ENCODE data around the gene PRSS2. TPM values are rescaled to one million over a fixed set of nuclear protein-coding genes. Genes with fewer than 3 reads are reported as not detected.

The PRSS2 gene
- total and polyA plus RNA-seq, 4 donors: not detected

DNA sequence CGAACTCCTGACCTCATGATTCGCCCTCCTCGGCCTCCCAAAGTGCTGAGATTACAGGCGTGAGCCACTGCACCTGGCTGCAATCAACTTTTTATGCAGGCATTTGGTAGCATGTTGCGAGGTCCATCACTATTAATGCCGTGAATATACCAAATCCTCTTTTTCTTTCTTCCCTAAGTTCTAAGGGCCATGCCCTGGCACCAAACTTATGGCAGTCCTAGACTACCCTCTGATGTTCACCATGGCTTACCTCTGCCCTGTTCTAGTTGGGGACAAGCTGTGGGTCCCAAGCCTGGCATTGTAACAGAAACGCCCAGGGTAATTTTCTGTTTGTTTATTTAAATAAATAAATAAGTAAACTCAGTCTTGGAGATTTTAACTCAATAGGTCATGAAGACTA, 13.3 kb downstream of the PRSS2 start:
- Histone ChIP-seq H3K9me3 (ENCODE audit: control insufficient read depth, insufficient read depth, low read length) (no peaks in the 10 kb centered on the region), H3K4me3 (ENCODE audit: low read depth, low read length) (no peak overlapping the region), H3K27ac (ENCODE audit: low read depth, low read length) (no peak overlapping the region), H3K4me1 (ENCODE audit: control insufficient read depth, insufficient read depth, low read length) (peaks cover 5% of the 10 kb centered on the region), H3K27me3 (ENCODE audit: control insufficient read depth, insufficient read depth, low read length) (no peaks in the 10 kb centered on the region), H3K36me3 (ENCODE audit: control insufficient read depth, insufficient read depth, low read length) (no peaks in the 10 kb centered on the region)
- no peak for DNase-seq (ENCODE audit: low read depth in 4 of 6, low spot score in 6 of 6)
- 88% methylated on average over 6 of the region's 7 CpGs for WGBS (ENCODE audit: insufficient coverage)

DNA sequence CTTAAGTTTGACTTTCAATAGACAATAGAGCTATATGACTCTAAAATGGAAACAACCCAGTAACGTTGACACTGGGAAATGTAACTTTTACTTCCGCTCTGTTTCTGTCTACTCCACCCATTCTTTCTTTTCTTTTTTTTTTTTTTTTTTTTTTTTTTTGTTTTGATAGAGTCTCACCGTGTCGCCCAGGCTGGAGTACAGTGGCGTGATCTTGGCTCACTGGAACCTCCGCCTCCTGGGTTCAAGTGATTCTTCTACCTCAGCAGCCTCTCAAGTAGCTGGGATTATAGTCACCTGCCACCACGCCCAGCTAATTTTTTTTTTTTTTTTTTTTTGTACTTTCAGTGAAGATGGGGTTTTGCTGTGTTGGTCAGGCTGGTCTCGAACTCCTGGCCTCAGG, 13.9 kb downstream of the PRSS2 start:
- Histone ChIP-seq H3K4me1 (ENCODE audit: control insufficient read depth, insufficient read depth, low read length) (peaks cover 5% of the 10 kb centered on the region), H3K36me3 (ENCODE audit: control insufficient read depth, insufficient read depth, low read length) (no peaks in the 10 kb centered on the region), H3K27ac (ENCODE audit: low read depth, low read length) (no peak overlapping the region), H3K9me3 (ENCODE audit: control insufficient read depth, insufficient read depth, low read length) (no peaks in the 10 kb centered on the region), H3K27me3 (ENCODE audit: control insufficient read depth, insufficient read depth, low read length) (no peaks in the 10 kb centered on the region), H3K4me3 (ENCODE audit: low read depth, low read length) (no peak overlapping the region)
- DNase-seq (ENCODE audit: low read depth in 4 of 6, low spot score in 6 of 6): no peak
- no CpG with 5 or more reads among the region's 8 CpGs for WGBS (ENCODE audit: insufficient coverage)

DNA sequence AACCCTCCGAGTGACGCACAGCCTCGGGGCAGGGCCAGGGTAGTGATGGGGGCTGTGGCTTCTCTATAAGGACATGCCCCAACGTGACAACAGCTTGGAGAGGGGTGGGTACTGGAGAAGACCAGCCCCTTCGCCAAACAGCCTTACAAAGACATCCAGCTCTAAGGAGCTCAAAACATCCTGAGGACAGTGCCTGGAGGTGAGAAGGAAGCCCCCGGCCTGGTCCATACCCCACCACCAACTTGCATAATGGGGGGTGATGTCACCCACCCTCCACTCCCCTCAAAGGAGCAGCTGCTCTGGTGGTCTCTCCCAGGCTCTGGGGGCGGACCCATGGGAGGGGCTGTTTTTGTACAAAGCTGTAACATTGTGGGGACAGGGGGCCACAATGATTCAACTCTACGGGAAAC, 15.1 kb downstream of the PRSS2 start:
- no peak for DNase-seq (ENCODE audit: low read depth in 4 of 6, low spot score in 6 of 6)
- no peaks in the 10 kb centered on the region for H3K27me3 ChIP-seq (ENCODE audit: control insufficient read depth, insufficient read depth, low read length)
- no peaks in the 10 kb centered on the region for H3K9me3 ChIP-seq (ENCODE audit: control insufficient read depth, insufficient read depth, low read length)
- H3K36me3 ChIP-seq (ENCODE audit: control insufficient read depth, insufficient read depth, low read length): no peaks in the 10 kb centered on the region
- H3K27ac ChIP-seq (ENCODE audit: low read depth, low read length): no peak overlapping the region
- WGBS (ENCODE audit: insufficient coverage): 50% methylated on average over 1 of the region's 8 CpGs
- H3K4me3 ChIP-seq (ENCODE audit: low read depth, low read length): no peak overlapping the region
- peaks cover 5% of the 10 kb centered on the region for H3K4me1 ChIP-seq (ENCODE audit: control insufficient read depth, insufficient read depth, low read length)

DNA sequence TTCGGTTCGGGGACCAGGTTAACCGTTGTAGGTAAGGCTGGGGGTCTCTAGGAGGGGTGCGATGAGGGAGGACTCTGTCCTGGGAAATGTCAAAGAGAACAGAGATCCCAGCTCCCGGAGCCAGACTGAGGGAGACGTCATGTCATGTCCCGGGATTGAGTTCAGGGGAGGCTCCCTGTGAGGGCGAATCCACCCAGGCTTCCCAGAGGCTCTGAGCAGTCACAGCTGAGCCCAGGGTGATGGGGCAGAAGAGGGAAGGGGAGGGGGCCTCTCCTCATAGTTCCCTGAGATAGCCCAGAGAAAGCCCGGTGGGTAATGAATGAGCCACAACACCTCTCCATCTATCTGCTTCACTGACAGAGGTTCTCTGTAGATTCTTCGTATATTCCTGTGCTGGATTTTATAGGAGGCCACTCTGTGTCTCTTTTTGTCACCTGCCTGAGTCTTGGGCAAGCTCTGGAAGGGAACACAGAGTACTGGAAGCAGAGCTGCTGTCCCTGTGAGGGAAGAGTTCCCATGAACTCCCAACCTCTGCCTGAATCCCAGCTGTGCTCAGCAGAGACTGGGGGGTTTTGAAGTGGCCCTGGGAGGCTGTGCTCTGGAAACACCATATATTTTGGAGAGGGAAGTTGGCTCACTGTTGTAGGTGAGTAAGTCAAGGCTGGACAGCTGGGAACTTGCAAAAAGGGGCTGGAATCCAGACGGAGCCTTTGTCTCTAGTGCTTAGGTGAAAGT, 16.4 kb downstream of the PRSS2 start:
- WGBS (ENCODE audit: insufficient coverage): 90% methylated on average over 8 of the region's 11 CpGs
- Histone ChIP-seq H3K36me3 (ENCODE audit: control insufficient read depth, insufficient read depth, low read length) (no peaks in the 10 kb centered on the region), H3K4me3 (ENCODE audit: low read depth, low read length) (no peak overlapping the region), H3K27me3 (ENCODE audit: control insufficient read depth, insufficient read depth, low read length) (no peaks in the 10 kb centered on the region), H3K27ac (ENCODE audit: low read depth, low read length) (no peak overlapping the region), H3K4me1 (ENCODE audit: control insufficient read depth, insufficient read depth, low read length) (peaks cover 5% of the 10 kb centered on the region), H3K9me3 (ENCODE audit: control insufficient read depth, insufficient read depth, low read length) (no peaks in the 10 kb centered on the region)
- DNase-seq (ENCODE audit: low read depth in 4 of 6, low spot score in 6 of 6): no peak

DNA sequence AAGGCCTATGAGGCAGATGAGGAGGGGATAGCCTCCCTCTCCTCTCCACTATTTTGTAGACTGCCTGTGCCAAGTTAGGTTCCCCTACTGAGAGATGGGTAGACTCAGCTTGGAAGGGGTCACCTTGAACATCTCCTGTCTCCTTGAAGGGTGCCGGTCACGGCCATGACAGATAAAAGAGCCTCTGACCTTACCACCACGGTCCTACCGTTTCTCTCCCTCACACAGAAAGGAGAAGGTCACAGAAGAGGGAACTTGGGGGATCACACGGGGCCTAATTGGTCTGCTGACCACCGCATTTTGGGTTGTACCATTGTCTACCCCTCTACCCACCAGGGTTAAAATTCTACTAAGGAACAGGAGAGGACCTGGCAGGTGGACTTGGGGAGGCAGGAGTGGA, 17.0 kb downstream of the PRSS2 start:
- Histone ChIP-seq H3K4me3 (ENCODE audit: low read depth, low read length) (no peak overlapping the region), H3K36me3 (ENCODE audit: control insufficient read depth, insufficient read depth, low read length) (no peaks in the 10 kb centered on the region), H3K27me3 (ENCODE audit: control insufficient read depth, insufficient read depth, low read length) (no peaks in the 10 kb centered on the region), H3K27ac (ENCODE audit: low read depth, low read length) (no peak overlapping the region), H3K9me3 (ENCODE audit: control insufficient read depth, insufficient read depth, low read length) (no peaks in the 10 kb centered on the region), H3K4me1 (ENCODE audit: control insufficient read depth, insufficient read depth, low read length) (peaks cover 5% of the 10 kb centered on the region)
- DNase-seq (ENCODE audit: low read depth in 4 of 6, low spot score in 6 of 6): no peak
- 83% methylated on average over 1 of the region's 6 CpGs for WGBS (ENCODE audit: insufficient coverage)

DNA sequence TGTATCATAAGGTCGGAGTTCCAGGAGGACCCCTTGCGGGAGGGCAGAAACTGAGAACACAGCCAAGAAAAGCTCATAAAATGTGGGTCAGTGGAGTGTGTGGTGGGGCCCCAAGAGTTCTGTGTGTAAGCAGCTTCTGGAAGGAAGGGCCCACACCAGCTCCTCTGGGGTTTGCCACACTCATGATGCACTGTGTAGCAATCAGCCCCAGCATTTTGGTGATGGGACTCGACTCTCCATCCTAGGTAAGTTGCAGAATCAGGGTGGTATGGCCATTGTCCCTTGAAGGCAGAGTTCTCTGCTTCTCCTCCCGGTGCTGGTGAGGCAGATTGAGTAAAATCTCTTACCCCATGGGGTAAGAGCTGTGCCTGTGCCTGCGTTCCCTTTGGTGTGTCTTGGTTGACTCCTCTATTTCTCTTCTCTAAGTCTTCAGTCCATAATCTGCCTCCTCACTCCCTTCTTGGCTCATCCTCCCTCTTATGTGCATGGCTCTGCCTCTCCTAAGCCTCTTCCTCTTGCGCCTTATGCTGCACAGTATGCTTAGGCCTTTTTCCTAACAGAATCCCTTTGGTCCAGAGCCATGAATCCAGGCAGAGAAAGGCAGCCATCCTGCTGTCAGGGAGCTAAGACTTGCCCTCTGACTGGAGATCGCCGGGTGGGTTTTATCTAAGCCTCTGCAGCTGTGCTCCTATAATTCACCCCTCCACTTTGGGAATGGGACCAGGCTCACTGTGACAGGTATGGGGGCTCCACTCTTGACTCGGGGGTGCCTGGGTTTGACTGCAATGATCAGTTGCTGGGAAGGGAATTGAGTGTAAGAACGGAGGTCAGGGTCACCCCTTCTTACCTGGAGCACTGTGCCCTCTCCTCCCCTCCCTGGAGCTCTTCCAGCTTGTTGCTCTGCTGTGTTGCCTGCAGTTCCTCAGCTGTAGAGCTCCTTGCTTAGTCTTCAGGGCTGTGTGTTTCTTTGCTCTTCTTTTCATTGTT, 17.8 kb downstream of the PRSS2 start:
- no peaks in the 10 kb centered on the region for H3K9me3 ChIP-seq (ENCODE audit: control insufficient read depth, insufficient read depth, low read length)
- no peak overlapping the region for H3K4me3 ChIP-seq (ENCODE audit: low read depth, low read length)
- H3K4me1 ChIP-seq (ENCODE audit: control insufficient read depth, insufficient read depth, low read length): no peaks in the 10 kb centered on the region
- DNase-seq (ENCODE audit: low read depth in 4 of 6, low spot score in 6 of 6): peak in 1 of 6 donors; percentile 81
- H3K27ac ChIP-seq (ENCODE audit: low read depth, low read length): no peak overlapping the region
- 90% methylated on average over 9 of the region's 10 CpGs for WGBS (ENCODE audit: insufficient coverage)
- H3K27me3 ChIP-seq (ENCODE audit: control insufficient read depth, insufficient read depth, low read length): no peaks in the 10 kb centered on the region
- no peaks in the 10 kb centered on the region for H3K36me3 ChIP-seq (ENCODE audit: control insufficient read depth, insufficient read depth, low read length)

DNA sequence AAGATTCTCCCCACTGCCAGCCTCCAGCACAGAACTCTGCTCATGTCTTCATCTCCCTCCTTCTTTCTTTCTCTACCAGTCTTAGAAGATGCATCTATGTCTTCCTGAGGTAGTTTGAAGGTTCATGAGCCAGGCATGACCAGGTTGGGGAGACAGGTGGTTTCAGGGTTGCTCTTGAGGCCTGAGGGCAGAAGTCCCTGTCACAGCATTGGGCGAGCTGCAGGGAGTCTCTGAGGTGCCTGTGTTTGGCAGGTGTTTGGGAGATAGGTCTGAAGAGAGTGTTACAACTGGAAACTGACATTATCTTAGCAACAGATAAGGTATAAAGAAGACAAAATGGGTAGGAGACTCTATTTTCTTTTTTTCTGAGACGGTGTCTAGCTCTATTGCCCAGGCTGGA, 18.7 kb downstream of the PRSS2 start:
- H3K36me3 ChIP-seq (ENCODE audit: control insufficient read depth, insufficient read depth, low read length): no peaks in the 10 kb centered on the region

DNA sequence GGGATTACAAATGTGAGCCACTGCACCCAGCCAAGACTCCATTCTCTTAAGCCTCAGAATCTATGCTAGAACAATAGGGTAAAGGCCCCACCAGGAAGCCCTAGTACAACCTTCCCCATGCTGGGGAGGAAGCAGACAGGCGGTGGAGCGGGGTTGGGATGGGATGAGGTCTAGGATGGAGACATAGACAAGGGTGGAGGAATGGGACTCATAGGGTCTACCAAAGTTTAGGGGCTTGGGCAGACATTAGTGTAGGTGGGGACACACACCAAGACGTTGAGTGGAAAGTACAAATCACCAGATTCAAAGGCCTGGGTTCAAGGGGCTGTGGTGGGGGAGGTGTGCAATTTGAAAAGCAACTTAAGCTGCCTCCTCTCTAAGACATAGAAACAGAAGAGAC, 19.3 kb downstream of the PRSS2 start:
- Histone ChIP-seq H3K27ac (ENCODE audit: low read depth, low read length) (no peak overlapping the region), H3K4me1 (ENCODE audit: control insufficient read depth, insufficient read depth, low read length) (no peaks in the 10 kb centered on the region), H3K9me3 (ENCODE audit: control insufficient read depth, insufficient read depth, low read length) (no peaks in the 10 kb centered on the region), H3K27me3 (ENCODE audit: control insufficient read depth, insufficient read depth, low read length) (peaks cover 2% of the 10 kb centered on the region), H3K4me3 (ENCODE audit: low read depth, low read length) (no peak overlapping the region), H3K36me3 (ENCODE audit: control insufficient read depth, insufficient read depth, low read length) (no peaks in the 10 kb centered on the region)
- 100% methylated on average over 2 of the region's 3 CpGs for WGBS (ENCODE audit: insufficient coverage)
- no peak for DNase-seq (ENCODE audit: low read depth in 4 of 6, low spot score in 6 of 6)

More for the DNA sequence above, 18.7 kb downstream of the PRSS2 start:
- Histone ChIP-seq H3K4me3 (ENCODE audit: low read depth, low read length) (no peak overlapping the region), H3K27ac (ENCODE audit: low read depth, low read length) (no peak overlapping the region), H3K4me1 (ENCODE audit: control insufficient read depth, insufficient read depth, low read length) (no peaks in the 10 kb centered on the region), H3K9me3 (ENCODE audit: control insufficient read depth, insufficient read depth, low read length) (no peaks in the 10 kb centered on the region), H3K27me3 (ENCODE audit: control insufficient read depth, insufficient read depth, low read length) (peaks cover 2% of the 10 kb centered on the region)
- WGBS (ENCODE audit: insufficient coverage): 87% methylated on average over 2 of the region's 2 CpGs
- no peak for DNase-seq (ENCODE audit: low read depth in 4 of 6, low spot score in 6 of 6)

DNA sequence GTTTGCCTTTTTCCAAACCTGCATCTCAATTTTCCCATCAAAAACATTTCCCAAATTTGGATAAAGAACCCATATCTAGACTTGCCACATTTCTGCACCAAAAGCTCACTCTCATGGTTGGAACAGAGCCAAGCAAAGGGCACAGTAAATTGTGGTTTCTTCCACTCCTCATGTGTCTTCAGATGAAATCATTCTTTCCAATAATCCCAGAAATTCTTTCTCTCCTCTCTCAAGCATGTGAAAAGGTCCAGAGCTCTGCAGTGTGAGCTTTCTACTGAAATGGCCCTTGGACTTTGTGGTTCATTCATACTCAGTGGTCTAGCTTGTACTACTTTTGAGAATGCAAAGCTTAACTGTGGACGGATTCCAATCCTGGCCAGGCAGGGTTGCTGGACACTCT, 19.8 kb downstream of the PRSS2 start:
- 88% methylated on average over 1 of the region's 1 CpG for WGBS (ENCODE audit: insufficient coverage)
- no peak for DNase-seq (ENCODE audit: low read depth in 4 of 6, low spot score in 6 of 6)
- H3K9me3 ChIP-seq (ENCODE audit: control insufficient read depth, insufficient read depth, low read length): no peaks in the 10 kb centered on the region
- H3K4me1 ChIP-seq (ENCODE audit: control insufficient read depth, insufficient read depth, low read length): no peaks in the 10 kb centered on the region
- no peak overlapping the region for H3K27ac ChIP-seq (ENCODE audit: low read depth, low read length)
- peaks cover 7% of the 10 kb centered on the region for H3K27me3 ChIP-seq (ENCODE audit: control insufficient read depth, insufficient read depth, low read length)
- no peak overlapping the region for H3K4me3 ChIP-seq (ENCODE audit: low read depth, low read length)
- H3K36me3 ChIP-seq (ENCODE audit: control insufficient read depth, insufficient read depth, low read length): no peaks in the 10 kb centered on the region
